Esophagus muscularis mucosa (tissue), 3 donors: ENCODE results near the gene CAMSAP1.

ENCODE experiments used
- POLR2A ChIP-seq: fragments of 450-650 bp; IDR thresholded peaks from one replicate; pipeline ENCODE4 v1.6.1; 2017; ENCODE audit warnings: antibody characterized with exemption, moderate library complexity, mild to moderate bottlenecking, low read depth
- POLR2AphosphoS5 ChIP-seq, 2 donors: sonication (generic); formaldehyde crosslinking; IDR thresholded peaks; one replicate each; pipeline ENCODE4 v1.6.1; 2017; ENCODE audit warnings: antibody characterized with exemption in 2 of 2
- TF ChIP-seq, protein P1 (sequence below), 3 experiments: fragments of 200-600 bp in 2 of 3; fragments of 450-650 bp in 1 of 3; sonication (generic) in 2 of 3; IDR thresholded peaks; one replicate each; pipeline ENCODE4 v1.5.1; 2017 to 2019; ENCODE audit warnings: antibody characterized with exemption in 3 of 3, mild to moderate bottlenecking in 2 of 3, moderate library complexity in 1 of 3

DNA sequence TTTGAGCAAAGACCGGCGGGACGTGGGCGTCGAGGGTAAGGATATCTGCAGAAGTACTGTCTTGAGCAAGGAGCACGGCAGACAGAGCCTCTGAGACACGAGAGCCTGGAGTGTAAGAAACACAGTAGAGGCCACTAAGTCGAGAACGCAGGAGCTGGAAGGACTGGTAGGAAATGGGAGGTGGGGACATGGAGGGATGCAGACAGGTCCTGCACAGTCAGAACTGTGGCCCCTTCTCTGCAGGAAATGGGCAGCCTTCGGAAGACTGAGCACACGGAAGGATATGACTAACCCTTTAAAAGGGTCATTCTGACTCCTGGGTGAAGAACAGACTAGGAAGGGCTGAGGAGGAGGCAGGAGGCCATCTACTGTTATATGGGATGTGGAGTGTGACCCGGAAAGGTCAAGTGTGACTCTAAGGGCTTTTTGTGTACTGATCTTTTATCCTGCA is 1.4 kb upstream of the CAMSAP1 start:
- TF ChIP-seq, protein P1, sequence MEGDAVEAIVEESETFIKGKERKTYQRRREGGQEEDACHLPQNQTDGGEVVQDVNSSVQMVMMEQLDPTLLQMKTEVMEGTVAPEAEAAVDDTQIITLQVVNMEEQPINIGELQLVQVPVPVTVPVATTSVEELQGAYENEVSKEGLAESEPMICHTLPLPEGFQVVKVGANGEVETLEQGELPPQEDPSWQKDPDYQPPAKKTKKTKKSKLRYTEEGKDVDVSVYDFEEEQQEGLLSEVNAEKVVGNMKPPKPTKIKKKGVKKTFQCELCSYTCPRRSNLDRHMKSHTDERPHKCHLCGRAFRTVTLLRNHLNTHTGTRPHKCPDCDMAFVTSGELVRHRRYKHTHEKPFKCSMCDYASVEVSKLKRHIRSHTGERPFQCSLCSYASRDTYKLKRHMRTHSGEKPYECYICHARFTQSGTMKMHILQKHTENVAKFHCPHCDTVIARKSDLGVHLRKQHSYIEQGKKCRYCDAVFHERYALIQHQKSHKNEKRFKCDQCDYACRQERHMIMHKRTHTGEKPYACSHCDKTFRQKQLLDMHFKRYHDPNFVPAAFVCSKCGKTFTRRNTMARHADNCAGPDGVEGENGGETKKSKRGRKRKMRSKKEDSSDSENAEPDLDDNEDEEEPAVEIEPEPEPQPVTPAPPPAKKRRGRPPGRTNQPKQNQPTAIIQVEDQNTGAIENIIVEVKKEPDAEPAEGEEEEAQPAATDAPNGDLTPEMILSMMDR (IDR thresholded peaks at IDR 0.05): no peak
- TF ChIP-seq POLR2A (no peak), POLR2AphosphoS5 (IDR thresholded peaks at IDR 0.05) (no peak)
